Measurements from ENCODE around the gene PGGHG.
"Not testable (repeated sequence)": the region's sequence is repeated elsewhere in the genome, so short reads cannot be mapped to it uniquely, and the experiment has no call there.

PGGHG gene

GRCh38 chr11:332651-333480 is 43.9 kb downstream of the PGGHG start:
- DNase-seq: no peak

GRCh38 chr11:333616-334263 is 44.8 kb downstream of the PGGHG start:
- not testable (repeated sequence) for DNase-seq

GRCh38 chr11:334264-334994 is 45.5 kb downstream of the PGGHG start:
- DNase-seq: no peak

GRCh38 chr11:335779-336658 is 47.1 kb downstream of the PGGHG start:
- no peak for DNase-seq

- no peak for DNase-seq
These were observed 47.8 kb downstream of the PGGHG start for GRCh38 chr11:336659-337198.

- DNase-seq: no peak
These were observed 48.8 kb downstream of the PGGHG start for GRCh38 chr11:337711-338110.

GRCh38 chr11:339963-340362 is 51.0 kb downstream of the PGGHG start:
- DNase-seq: no peak

- no peak for DNase-seq
These were observed 51.9 kb downstream of the PGGHG start for GRCh38 chr11:340539-341512.

- no peak for DNase-seq
These were observed 53.4 kb downstream of the PGGHG start for GRCh38 chr11:342328-342727.

GRCh38 chr11:344836-345578 is 56.1 kb downstream of the PGGHG start:
- DNase-seq: no peak

Data from RPMI8226 (cell line).